Sciatic nerve (tissue), 2 donors: Measurements from ENCODE around the gene CDK13. TPM values are rescaled to one million over a fixed set of nuclear protein-coding genes. Genes with fewer than 3 reads are reported as not detected.
"Not testable (repeated sequence)": the region's sequence is repeated elsewhere in the genome, so short reads cannot be mapped to it uniquely, and the experiment has no call there.

Experiments
- ATAC-seq: fragments of 200-7000 bp; cut with Tn5 transposase; one replicate; pipeline ENCODE4 v1.9.1; 2020; ENCODE audit warnings: mild to moderate bottlenecking, moderate library complexity
- DNase-seq: peaks from one replicate; pipeline ENCODE4 v3.0.0-alpha.2; 2020; ENCODE audit warnings: low spot score
- intact Hi-C: fragments of 100-400 bp; cut with DNase I; formaldehyde crosslinking; loops from one replicate; pipeline ENCODE4 v1.14.2; 2022
- total RNA-seq: library from RNA; stranded (reverse); fragmentation: NEBNext Ultra II Directional; extraction: Animal tissue kit (Norgen Biotek cat#: 25700); gene quantifications from one replicate; pipeline ENCODE4 v1.2.1, GENCODE V29; 2021
- donor health status: DM: no; HTN: no; CAD: no.
- donor health status: DM: no; HTN: no; CAD: no.

CDK13 gene
- total RNA-seq, 1 donor from 2014 or later: 77.7 TPM

DNA sequence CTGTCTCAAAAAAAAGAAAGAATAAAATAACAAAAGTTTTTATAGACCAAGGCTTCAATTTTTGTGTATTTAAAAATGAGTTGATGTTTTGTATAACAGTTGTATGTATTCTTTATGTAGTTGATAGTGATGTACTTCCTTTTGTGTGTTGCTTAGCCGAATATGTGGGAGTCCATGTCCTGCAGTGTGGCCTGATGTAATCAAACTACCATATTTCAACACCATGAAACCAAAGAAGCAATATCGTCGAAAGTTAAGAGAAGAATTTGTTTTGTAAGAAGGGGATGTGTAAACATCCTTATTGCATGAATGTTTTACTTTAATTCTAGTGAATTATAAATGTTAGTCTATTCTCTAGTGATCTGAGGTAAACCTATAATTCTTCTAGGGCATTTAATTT lies 127.8 kb downstream of the CDK13 start:
- DNase-seq (no peak), ATAC-seq (no peak)
- intact Hi-C loops: no loop called here

- DNase-seq: no peak
- intact Hi-C loops: no loop called here
- ATAC-seq: no peak
Observed at GRCh38 chr7:40092182-40092581, 142.1 kb downstream of the CDK13 start.

DNA sequence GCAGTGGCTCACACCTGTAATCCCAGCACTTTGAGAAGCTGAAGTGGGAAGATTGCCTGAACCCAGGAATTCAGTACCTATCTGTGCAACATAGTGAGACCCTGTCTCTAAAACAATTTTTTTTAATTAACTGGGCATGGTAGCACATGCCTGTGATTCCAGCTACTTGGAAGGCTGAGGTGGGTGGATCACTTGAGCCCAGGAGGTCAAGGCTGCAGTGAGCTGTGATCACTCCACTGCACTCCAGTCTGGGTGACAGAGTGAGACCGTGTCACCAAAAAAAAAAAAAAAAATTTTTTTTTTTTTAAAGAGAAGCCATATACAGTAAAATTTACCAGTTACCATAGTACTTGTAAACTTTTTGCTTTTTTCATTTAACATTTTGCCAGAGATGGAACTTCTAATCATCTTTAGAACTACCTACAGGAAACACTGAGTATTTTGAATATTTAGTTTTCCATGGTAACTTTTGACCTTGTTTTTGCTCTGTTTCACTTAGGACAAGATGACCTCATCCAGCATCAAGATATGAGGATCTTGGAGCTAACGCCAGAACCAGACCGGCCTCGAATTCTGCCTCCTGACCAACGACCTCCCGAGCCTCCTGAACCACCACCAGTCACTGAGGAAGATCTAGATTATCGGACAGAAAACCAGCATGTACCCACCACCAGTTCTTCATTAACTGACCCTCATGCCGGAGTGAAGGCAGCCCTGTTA lies 143.7 kb downstream of the CDK13 start:
- ATAC-seq: no peak
- intact Hi-C loops: no loop called here
- no peak for DNase-seq

- ATAC-seq (no peak), DNase-seq (no peak)
- intact Hi-C loops: no loop called here
Observed at GRCh38 chr7:40095230-40095629, 145.2 kb downstream of the CDK13 start.

DNA sequence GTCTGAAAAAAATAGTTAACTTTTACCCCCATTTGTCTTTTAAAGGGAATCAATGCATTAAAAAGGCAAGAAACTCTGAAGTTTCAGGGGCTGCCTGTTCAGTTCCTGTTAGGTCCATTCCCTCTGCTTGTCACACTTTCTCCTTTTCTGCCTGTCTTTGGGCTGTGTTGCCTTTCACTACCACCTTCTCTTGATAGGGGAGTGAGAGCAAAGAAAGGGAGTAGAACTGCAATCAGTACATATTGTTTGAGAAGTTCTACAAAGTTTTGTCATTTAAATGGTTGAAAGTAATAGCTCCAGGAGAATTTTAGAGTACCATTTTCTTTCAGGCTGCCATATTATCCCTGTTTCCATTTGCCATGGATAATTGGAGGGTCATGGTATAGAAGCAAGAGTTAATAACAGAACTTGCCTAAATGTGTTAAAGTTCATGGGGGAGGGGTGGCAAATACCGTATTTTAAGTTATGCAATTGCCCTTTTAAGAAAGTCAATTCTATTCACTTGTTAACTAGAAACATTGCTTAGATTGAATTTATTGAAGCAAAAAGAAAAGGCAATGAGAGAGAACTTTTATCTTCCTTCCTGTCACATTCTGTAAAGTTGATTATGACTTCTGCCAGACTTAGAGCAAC lies 145.8 kb downstream of the CDK13 start:
- ATAC-seq (no peak), DNase-seq (no peak)
- intact Hi-C loops: no loop called here

- no peak for DNase-seq
- intact Hi-C loops: no loop called here
- ATAC-seq: no peak
Observed at GRCh38 chr7:40097728-40098127, 147.7 kb downstream of the CDK13 start.

- ATAC-seq (no peak), DNase-seq (no peak)
- intact Hi-C loops: no loop called here
Observed at GRCh38 chr7:40098810-40099209, 148.8 kb downstream of the CDK13 start.

GRCh38 chr7:40099837-40100236 lies 149.8 kb downstream of the CDK13 start:
- intact Hi-C loops: no loop called here
- DNase-seq (no peak), ATAC-seq (no peak)

- intact Hi-C loops: no loop called here
- no peak for DNase-seq
Observed at GRCh38 chr7:40101201-40101600, 151.1 kb downstream of the CDK13 start.

DNA sequence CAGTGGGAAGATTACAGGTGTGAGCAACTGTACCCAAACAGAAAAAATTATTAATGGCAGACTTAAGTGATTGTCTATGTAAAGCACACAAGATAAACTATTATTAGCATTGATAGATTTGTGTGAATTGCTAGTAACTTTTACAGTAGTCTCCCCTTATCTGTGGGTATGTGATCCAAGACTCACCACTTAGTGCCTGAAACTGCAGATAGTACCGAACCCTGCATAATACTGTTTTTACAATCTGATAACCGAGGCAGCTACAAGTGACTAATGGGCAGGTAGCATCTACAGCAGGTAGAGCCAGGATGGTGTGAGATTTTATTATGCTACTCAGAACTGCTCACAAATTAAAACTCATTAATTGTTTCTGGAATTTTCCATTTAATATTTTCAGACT lies 152.8 kb downstream of the CDK13 start:
- intact Hi-C loops: no loop called here
- no peak for DNase-seq
- ATAC-seq: no peak

More at GRCh38 chr7:40101201-40101600, 151.1 kb downstream of the CDK13 start:
- ATAC-seq: no peak

DNA sequence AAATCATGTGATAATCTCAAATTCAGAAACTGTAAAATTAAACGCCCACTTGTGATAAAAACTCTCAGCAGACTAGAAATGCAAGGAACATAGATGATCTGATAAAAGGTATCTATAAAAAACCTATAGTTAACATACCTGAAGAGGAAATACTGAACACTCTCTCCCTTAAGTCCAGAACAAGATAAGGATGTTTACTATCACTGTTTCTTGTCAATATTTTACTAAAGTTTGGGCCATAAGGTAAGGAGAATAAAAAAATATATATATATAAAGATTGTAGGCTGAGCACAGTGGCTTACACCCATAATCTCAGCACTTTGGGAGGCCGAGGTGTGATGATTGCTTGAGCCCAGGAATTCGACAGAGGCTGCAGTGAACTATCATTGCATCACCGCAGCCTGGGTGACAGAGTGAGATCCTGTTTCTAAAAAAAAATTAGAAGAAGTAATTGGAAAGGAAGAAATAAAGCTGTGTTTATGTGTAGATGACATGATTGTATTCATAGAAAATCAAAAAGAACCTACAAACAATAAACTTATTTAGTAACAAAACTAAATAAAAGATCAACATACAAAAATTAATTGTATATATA lies 155.9 kb downstream of the CDK13 start:
- DNase-seq (no peak), ATAC-seq (no peak)
- intact Hi-C loops: no loop called here

DNA sequence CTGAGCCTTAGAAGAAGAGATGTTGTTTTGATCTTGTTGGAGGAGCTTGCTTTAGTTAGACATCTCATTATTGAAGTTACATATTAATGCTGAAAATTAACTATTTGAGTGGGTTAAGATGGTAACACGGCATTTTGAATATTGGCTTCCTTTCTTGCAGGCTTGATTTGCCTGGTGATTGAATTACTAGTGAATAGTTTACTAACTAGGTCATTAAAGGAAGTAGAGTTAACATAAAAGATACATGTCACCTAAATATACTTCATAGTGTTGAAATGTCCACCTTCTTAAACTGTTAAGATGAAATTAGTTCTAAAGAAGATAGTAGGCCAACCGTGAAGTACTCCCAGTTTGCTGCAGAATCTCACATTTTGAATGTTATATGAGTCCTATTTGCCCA lies 165.9 kb downstream of the CDK13 start:
- intact Hi-C loops: no loop called here
- ATAC-seq (no peak), DNase-seq (no peak)

DNA sequence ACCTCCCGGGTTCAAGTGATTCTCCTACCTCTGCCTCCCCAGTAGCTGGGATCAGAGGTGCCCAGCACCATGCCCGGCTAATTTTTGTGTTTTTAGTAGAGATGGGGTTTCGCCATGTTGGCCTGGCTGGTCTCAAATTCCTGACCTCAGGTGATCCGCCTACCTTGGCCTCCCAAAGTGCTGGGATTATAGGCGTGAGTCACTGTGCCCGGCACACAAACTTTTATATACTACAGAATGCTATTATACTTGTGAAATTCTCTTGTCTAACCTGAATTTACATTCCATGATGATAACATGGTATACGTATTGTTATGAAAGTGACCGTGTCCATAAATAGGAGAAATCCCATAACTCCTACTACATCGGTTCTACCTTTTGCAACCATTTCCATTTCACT lies 167.1 kb downstream of the CDK13 start:
- intact Hi-C loops, ATAC-seq, DNase-seq: not testable (repeated sequence)

- intact Hi-C loops, DNase-seq, ATAC-seq: not testable (repeated sequence)
Observed at GRCh38 chr7:40118201-40118600, 168.1 kb downstream of the CDK13 start.

GRCh38 chr7:40120020-40120419 lies 170.0 kb downstream of the CDK13 start:
- intact Hi-C loops: no loop called here
- no peak for ATAC-seq
- DNase-seq: no peak

DNA sequence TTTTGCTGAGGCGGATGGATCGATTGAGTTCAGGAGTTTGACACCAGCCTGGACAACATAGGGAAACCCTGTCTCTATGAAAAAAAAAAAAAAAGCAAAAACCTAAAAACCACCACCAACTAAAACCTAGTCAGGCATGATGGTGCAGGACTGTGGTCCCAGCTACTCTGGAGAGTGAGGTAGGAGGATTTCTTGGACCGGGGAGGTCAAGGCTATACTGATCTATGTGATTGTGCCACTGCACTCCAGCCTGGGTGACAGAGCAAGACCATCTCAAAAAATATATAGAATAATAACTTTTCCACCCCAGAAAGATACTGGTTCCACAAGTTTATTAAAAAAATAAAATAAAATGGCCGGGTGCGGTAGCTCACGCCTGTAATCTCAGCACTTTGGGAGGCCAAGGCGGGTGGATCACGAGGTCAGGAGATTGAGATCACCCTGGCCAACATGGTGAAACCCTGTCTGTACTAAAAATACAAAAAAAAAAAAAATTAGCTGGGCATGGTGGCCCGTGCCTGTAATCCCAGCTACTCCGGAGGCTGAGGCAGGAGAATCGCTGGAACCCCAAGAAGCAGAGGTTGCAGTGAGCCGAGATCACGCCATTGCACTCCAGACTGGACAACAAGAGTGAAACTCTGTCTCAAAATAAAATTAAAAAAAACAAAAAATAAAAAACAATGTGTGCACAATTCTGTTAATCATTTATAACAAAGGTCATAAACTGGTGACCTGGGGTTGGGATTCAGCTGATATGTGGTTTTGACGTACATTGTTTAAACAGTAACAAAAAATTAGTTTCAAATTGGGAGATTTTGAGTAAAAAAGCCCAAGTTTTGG lies 172.3 kb downstream of the CDK13 start:
- intact Hi-C loops, DNase-seq, ATAC-seq: not testable (repeated sequence)

DNA sequence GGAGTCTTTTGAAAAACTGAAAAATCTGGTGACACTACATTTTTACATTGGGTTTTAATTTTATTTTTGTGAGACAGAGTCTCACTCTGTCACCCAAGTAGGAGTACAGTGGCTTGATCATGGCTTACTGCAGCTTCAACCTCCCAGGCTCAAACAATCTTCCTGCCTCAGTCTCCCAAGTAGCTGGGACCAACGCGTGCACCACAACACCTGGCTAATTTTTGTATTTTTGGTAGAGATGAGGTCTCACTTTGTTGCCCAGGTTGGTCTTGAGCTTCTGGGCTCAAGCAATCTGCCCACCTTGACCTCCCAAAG lies 172.8 kb downstream of the CDK13 start:
- ATAC-seq: no peak
- no peak for DNase-seq
- intact Hi-C loops: no loop called here

GRCh38 chr7:40133561-40134427 lies 183.7 kb downstream of the CDK13 start:
- ATAC-seq (peak; percentile 86), DNase-seq (no peak)
- intact Hi-C loops: no loop called here
